GM12878 (cell line): ENCODE data around the gene FUT7. TPM values are rescaled to one million over a fixed set of nuclear protein-coding genes. Genes with fewer than 3 reads are reported as not detected.

Experiments used
- ATAC-seq: fragments of 200-7000 bp; cut with Tn5 transposase; 3 replicates; pipeline ENCODE4 v1.9.1; 2020; ENCODE audit warnings: mild to moderate bottlenecking, moderate library complexity
- BruUV-seq: library from RNA; stranded (reverse); fragments of 400-500 nt; replicated peaks from 2 replicates; lab custom pipeline; 2021; lab: Mats Ljungman, UMichigan
- CTCF ChIA-PET: fragments of 300-600 bp; sonication (Branson Sonifier 250); formaldehyde crosslinking; extraction: SDS; loops from one replicate; lab custom pipeline; 2021; ENCODE audit warnings: inconsistent platforms; lab: Yijun Ruan, JAX
- POLR2A ChIA-PET: fragments of 350-600 bp; formaldehyde crosslinking; extraction: SDS; loops from one replicate; lab custom pipeline; 2021; ENCODE audit warnings: inconsistent platforms; lab: Charles Lee
- RAD21 ChIA-PET: fragments of 300-600 bp; sonication (Branson Sonifier 250); formaldehyde crosslinking; loops from one replicate; lab custom pipeline; 2023; ENCODE audit warnings: antibody characterized with exemption; ENCODE audit not compliant: unreplicated experiment; lab: Charles Lee
- SMC1A ChIA-PET: fragments of 300-600 bp; sonication (Branson Sonifier 250); formaldehyde crosslinking; loops from one replicate; lab custom pipeline; 2023; ENCODE audit not compliant: unreplicated experiment, uncharacterized antibody; lab: Charles Lee
- DNase-seq: peaks from one replicate; pipeline ENCODE4 v3.0.0-alpha.2; 2011; ENCODE audit warnings: low read depth, low spot score
- FAIRE-seq: peaks from 3 replicates; lab custom pipeline; 2011; peaks lifted over from hg19 to GRCh38; lab: Jason Lieb, UNC
- H2AFZ ChIP-seq: 2 replicates; pipeline ENCODE4 v1.6.0; 2011; ENCODE audit warnings: low read depth, low read length, control low read depth; ENCODE audit not compliant: control insufficient read depth
- H3K27ac ChIP-seq: 2 replicates; pipeline ENCODE4 v1.5.1; 2011; ENCODE audit warnings: control low read depth; ENCODE audit not compliant: control insufficient read depth, insufficient read depth
- H3K27me3 ChIP-seq, 2 experiments: replicated peaks in 1 of 2; 2 replicates each; pipeline versions ENCODE4 v1.6.0 to v1.6.1; 2011; ENCODE audit warnings: low read length in 1 of 2; ENCODE audit not compliant: control insufficient read depth in 2 of 2, insufficient read depth in 2 of 2
- H3K36me3 ChIP-seq, 2 experiments: 2 replicates each; pipeline ENCODE4 v1.5.1; 2011; ENCODE audit warnings: low read length in 1 of 2; ENCODE audit not compliant: control insufficient read depth in 2 of 2, insufficient read depth in 2 of 2
- H3K4me1 ChIP-seq: 2 replicates; pipeline ENCODE4 v1.6.1; 2011; ENCODE audit warnings: mild to moderate bottlenecking, low read length, moderate library complexity, mixed read lengths; ENCODE audit not compliant: control insufficient read depth, insufficient read depth
- H3K4me2 ChIP-seq: 2 replicates; pipeline ENCODE4 v1.6.0; 2011; ENCODE audit warnings: control low read depth; ENCODE audit not compliant: control insufficient read depth, insufficient read depth
- H3K4me3 ChIP-seq: fragments of 200-600 bp; sonication (generic); 2 replicates; pipeline ENCODE4 v1.5.1; 2016
- H3K79me2 ChIP-seq: 2 replicates; pipeline ENCODE4 v1.6.0; 2011; ENCODE audit warnings: low read length; ENCODE audit not compliant: control insufficient read depth, insufficient read depth
- H3K9ac ChIP-seq: 2 replicates; pipeline ENCODE4 v1.8.0; 2011; ENCODE audit warnings: low read length, control low read depth, mixed read lengths; ENCODE audit not compliant: control insufficient read depth, insufficient read depth
- H3K9me3 ChIP-seq: replicated peaks from 3 replicates; pipeline ENCODE4 v1.5.1; 2011; ENCODE audit warnings: mild to moderate bottlenecking, low read length; ENCODE audit not compliant: control insufficient read depth, insufficient read depth
- H4K20me1 ChIP-seq: 2 replicates; pipeline ENCODE4 v1.6.0; 2011; ENCODE audit not compliant: control insufficient read depth, insufficient read depth
- CREM ChIP-seq: IDR thresholded peaks from 2 replicates; pipeline ENCODE4 v1.6.1; 2014; ENCODE audit warnings: antibody characterized with exemption, low read depth
- FOS ChIP-seq: IDR thresholded peaks from 3 replicates; pipeline ENCODE4 v1.6.1; 2011; ENCODE audit warnings: borderline replicate concordance; ENCODE audit not compliant: insufficient read length; ENCODE audit errors: extremely low read depth
- MYC ChIP-seq: IDR thresholded peaks from 2 replicates; pipeline ENCODE4 v1.6.1; 2011; ENCODE audit warnings: mild to moderate bottlenecking, low read length, moderate library complexity, inconsistent platforms; ENCODE audit not compliant: insufficient read depth, insufficient replicate concordance, insufficient read length, severe bottlenecking
- NFXL1 ChIP-seq: fragments of 450-650 bp; IDR thresholded peaks from 2 replicates; pipeline ENCODE4 v1.6.1; 2017; ENCODE audit warnings: antibody characterized with exemption, mild to moderate bottlenecking, borderline replicate concordance
- NR2F1 ChIP-seq: fragments of 450-650 bp; conservative IDR thresholded peaks from 2 replicates; pipeline ENCODE4 v1.6.1; 2017; ENCODE audit warnings: mild to moderate bottlenecking
- PML ChIP-seq: IDR thresholded peaks from 2 replicates; pipeline ENCODE4 v1.6.1; 2012; ENCODE audit warnings: low read length, inconsistent platforms
- SPI1 ChIP-seq: IDR thresholded peaks from 2 replicates; pipeline ENCODE4 v1.6.1; 2011; ENCODE audit warnings: low read depth, mild to moderate bottlenecking, low read length, moderate library complexity, borderline replicate concordance; ENCODE audit not compliant: insufficient read depth
- WRNIP1 ChIP-seq: IDR thresholded peaks from 2 replicates; pipeline ENCODE4 v1.6.1; 2011; ENCODE audit warnings: low read depth, low read length, improper control_type of control experiment, borderline replicate concordance
- ZBTB11 ChIP-seq: fragments of 450-650 bp; formaldehyde crosslinking; IDR thresholded peaks from 2 replicates; pipeline ENCODE4 v1.5.0; 2022; ENCODE audit warnings: mild to moderate bottlenecking, missing genetic modification characterization
- ZNF687 ChIP-seq: fragments of 450-650 bp; IDR thresholded peaks from 2 replicates; pipeline ENCODE4 v1.6.1; 2017; ENCODE audit warnings: mild to moderate bottlenecking, moderate library complexity
- WGBS: methylation state at CpG from one replicate; pipeline ENCODE4 v1.1.6; 2016; ENCODE audit warnings: low lambda C conversion rate; ENCODE audit not compliant: insufficient replicate concordance, insufficient coverage; ENCODE audit errors: missing lambda C conversion rate; 5-methylcytosine and 5-hydroxymethylcytosine counted together
- in situ Hi-C: fragments of 300-500 bp; cut with MboI; formaldehyde crosslinking; loops from 9 replicates; pipeline ENCODE4 v1.14.3; 2018; ENCODE audit warnings: mixed read lengths
- intact Hi-C: fragments of 100-400 bp; cut with micrococcal nuclease; formaldehyde crosslinking; loops from one replicate; pipeline ENCODE4 v1.14.2; 2022; ENCODE audit not compliant: unreplicated experiment
- polyA plus RNA-seq, 11 experiments: library from polyadenylated mRNA; depleted of rRNA in 4 of 11; unstranded in 6 of 11; stranded (reverse) in 5 of 11; fragments of >200 nt; fragmentation: Nextera tagmentation in 4 of 11; fragmentation: Illumina TruSeq in 1 of 11; extraction: Ambion mirVana in 4 of 11; extraction: Trizol in 1 of 11; gene quantifications; 1 replicate in 1 of 11; 2 replicates in 10 of 11; pipeline versions ENCODE4 v1.2.1 to v1.2.3, GENCODE V29; 2011 to 2016; ENCODE audit warnings: inconsistent platforms in 2 of 11, missing spikeins in 2 of 11, low read depth in 1 of 11
- total RNA-seq, 4 experiments: library from RNA; depleted of rRNA in 3 of 4; stranded (reverse); fragments of >200 nt in 3 of 4; fragmentation: Illumina TruSeq in 1 of 4; extraction: Trizol in 1 of 4; gene quantifications; 2 replicates each; pipeline versions ENCODE4 v1.2.1 to v1.2.3, GENCODE V29; 2013 to 2021

Gene FUT7
- total and polyA plus RNA-seq, 10 of the 15 experiments (the other 5 are each of a cell fraction or from before 2014, with no cell fraction given): 0.04 to 0.62 (median 0.20) TPM; not detected in 2

GRCh38 chr9:137044037-137044436 lies 12.1 kb upstream of the FUT7 start:
- FAIRE-seq: no peak
- no peak overlapping the region for H3K27ac ChIP-seq
- H3K36me3 ChIP-seq: no peaks in the 10 kb centered on the region
- POLR2A ChIA-PET: no interaction called here
- peaks cover 9 to 13% of the 10 kb centered on the region in 2 experiments; a peak in 3 of 4 replicates for H3K27me3 ChIP-seq
- H3K4me3 ChIP-seq: no peak overlapping the region
- H3K9ac ChIP-seq: no peak overlapping the region
- 63% methylated on average over 12 of the region's 12 CpGs for WGBS
- TF ChIP-seq ZNF687 (no peak), MYC (no peak), PML (no peak), CREM (no peak), FOS (no peak), NFXL1 (no peak), WRNIP1 (no peak), SPI1 (no peak), ZBTB11 (CRISPR knock-in tag) (no peak), NR2F1 (no peak)
- CTCF ChIA-PET: interaction anchor here (1.4 to 1.6 kb wide), 2 partner anchors 9 to 20 kb away, joined by 4 to 9 read pairs; no protein-coding TSS in a partner anchor
- no peaks in the 10 kb centered on the region for H4K20me1 ChIP-seq
- intact Hi-C loops: loop anchor here (10.0 kb wide), 1 partner anchor 181 kb away; the partner anchor contains the start of genes CYSRT1, RNF208 and RNF224
- no peaks in the 10 kb centered on the region for H3K79me2 ChIP-seq
- H3K4me1 ChIP-seq: no peaks in the 10 kb centered on the region
- ATAC-seq: no peak
- in situ Hi-C loops: no loop called here
- no peaks in the 10 kb centered on the region for H3K9me3 ChIP-seq
- SMC1A ChIA-PET: no interaction called here
- no peak overlapping the region for H2AFZ ChIP-seq
- no peak overlapping the region for H3K4me2 ChIP-seq
- RAD21 ChIA-PET: no interaction called here
- no TSS peak for BruUV-seq
- DNase-seq: no peak
